Measurements from ENCODE around the gene COPS2.
A peak's percentile ranks its signal among the peaks of the same experiment; 100 is the strongest.
"Not testable (repeated sequence)": the region's sequence is repeated elsewhere in the genome, so short reads cannot be mapped to it uniquely, and the experiment has no call there.

Gene COPS2

DNA sequence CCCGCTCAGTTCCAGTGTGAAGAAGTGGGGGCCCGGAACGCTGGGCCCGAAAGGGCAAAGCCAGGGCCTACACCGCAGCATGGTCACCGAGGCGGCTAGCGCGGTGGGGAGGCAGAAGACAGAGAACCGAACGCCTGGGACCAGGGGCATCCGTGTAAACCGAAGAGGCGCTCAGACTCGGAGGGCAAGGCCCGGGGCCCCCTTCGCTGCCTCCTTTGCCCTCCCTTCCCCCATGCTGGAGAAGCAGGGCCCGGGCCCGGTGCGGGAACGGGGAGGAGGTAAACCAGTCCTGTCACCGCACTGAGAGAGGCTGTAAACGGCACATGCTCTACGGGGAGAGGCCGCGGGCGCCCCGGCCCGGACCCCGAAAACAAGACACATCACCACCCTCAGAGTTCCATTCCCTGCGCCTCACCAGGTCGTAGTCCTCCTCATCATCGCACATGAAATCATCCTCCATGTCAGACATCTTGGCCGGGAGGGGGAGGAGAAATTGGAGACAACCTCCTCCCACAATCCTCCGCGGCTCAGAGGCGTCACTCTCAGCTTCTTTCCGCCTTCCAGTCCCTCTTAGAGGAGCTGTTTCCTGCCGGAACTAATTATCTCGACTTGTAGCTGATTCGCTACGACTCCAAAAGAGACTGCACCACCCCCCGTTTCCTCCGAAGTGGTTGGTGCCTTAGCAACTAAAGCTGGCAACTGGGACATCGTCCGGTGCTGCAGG lies at the start of gene COPS2:
TSS of gene COPS2 (minus strand) at position 490 of the 724 bp plus-strand sequence. CDS start at position 469, 21 bp downstream.
- peak; percentile 76 for DNase-seq

DNA sequence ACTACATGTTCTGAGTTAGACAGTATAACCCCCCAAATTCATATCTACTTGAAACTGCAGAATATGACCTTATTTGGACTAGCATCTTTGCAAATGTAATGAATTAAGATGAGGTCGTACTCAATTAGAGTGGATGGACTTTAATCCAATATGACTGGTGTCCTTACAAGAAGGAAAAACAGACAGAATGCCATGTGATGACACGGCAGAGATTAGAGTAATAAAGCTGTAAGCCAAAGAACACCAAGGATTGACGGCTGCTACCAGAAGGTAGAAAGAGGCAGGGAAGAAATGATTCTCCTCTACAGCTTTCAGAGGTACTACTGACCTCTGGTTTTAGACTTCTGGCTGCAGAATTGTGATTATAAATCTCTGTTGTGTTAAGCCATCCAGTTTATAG lies 44.9 kb upstream of the COPS2 start:
- no peak for DNase-seq

DNA sequence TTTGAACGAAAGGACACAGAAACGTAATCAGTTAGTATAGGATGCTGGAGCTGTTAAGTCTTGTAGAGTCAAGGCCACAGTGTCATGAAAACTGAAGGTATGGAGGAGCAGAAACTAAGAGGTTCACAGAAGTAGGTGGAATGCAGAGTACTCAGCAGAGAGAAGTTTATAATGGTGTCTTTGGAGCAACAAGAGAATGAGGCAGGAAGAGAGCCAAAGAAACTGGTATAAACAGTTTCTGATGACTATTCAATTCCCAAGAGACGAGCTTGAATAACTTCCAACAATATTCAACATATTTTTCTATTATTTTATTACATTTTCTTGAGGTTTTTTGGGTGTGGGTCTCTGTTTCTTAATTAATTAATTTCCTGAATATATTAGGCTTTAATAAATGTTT lies 44.3 kb upstream of the COPS2 start:
- no peak for DNase-seq

DNA sequence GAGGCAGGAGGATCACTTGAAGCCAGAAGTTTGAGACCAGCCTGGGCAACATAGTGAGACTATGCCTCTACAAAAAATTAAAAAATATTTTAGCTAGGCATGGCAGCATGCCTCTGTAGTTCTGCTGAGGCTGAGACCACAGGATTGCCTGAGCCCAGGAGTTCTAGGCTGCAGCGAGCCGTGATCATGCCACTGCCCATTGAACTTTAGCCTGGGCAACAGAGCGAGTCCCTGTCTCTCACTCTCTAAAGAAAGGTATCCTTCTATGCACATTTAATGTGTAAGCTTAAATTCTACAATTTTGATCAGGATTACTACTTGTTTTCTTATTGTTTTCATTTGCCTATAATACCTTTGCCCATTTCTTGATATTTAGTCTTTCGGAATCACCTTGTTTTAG lies 41.5 kb upstream of the COPS2 start:
- DNase-seq = no peak

DNA sequence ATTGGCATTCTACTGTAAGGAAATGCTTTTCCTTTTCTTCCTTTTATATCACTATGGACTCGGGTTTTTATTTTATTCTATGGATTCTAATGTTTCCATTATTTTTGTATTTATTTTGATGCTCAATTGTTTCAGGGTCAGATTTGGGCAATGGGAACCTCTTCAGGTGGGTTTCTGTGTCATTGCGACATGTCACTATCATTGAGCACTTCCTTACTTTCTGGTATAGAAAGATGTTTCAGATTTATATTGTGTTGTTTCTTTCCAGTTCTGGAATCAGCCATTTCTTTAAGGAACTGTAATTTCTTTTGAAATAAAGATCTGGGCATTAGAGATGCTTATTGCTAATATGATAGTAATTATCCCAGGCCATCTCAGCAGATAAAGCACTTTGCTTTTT lies 36.5 kb upstream of the COPS2 start:
- no peak for DNase-seq

DNA sequence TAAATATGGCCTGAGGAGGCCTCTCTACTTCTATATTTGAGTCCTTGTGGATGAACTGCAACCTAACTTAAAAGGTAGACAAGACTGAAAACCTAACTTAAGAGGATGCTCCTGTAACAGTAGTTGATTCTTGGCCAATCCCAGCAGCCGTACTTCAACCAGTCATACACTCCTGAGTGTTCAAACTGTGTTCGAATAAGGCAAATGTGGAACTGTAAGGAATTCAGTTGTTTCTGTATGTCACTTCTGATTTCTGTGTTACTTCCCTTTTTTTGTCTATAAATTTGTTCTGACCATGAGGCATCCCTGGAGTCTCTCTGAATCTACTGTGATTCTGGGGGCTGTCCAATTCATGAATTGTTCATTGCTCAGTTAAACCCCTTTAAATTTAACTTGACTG lies 35.2 kb upstream of the COPS2 start:
- no peak for DNase-seq

DNA sequence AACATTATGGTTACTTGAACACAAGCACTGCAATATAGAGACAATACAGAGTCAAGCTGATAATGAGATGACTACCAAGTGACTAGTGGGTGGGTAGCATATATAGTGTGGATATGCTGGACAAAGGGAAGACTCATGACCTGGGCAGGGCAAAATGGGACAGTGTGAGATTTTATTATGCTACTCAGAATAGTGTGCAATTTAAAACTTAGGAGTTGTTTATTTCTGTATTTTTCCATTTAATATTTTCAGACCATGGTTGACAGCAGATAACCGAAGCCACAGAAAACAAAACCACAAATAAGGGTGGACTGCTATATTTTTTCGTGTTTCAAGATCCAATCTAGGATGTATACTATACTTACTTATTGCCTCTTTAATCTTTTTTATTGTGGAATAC lies 34.2 kb upstream of the COPS2 start:
- DNase-seq = no peak

DNA sequence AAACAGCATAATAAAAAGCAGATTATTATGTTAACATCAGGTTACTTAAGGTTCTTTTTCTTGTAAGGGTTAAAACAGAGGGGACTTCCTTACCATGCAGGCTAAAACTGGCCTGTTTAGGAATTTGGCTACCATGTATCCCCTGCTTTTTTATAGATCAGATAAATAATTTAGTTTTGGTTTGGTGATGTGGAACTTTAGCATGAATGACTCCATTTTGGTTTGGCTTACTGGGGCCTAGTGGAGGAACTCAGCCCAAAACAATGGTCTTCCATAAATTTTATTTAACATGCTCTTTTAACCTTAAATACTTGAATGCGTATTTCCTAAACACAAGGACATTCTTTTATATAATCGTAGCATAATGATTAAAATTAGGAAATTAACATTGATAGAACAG lies 33.5 kb upstream of the COPS2 start:
- DNase-seq = no peak

DNA sequence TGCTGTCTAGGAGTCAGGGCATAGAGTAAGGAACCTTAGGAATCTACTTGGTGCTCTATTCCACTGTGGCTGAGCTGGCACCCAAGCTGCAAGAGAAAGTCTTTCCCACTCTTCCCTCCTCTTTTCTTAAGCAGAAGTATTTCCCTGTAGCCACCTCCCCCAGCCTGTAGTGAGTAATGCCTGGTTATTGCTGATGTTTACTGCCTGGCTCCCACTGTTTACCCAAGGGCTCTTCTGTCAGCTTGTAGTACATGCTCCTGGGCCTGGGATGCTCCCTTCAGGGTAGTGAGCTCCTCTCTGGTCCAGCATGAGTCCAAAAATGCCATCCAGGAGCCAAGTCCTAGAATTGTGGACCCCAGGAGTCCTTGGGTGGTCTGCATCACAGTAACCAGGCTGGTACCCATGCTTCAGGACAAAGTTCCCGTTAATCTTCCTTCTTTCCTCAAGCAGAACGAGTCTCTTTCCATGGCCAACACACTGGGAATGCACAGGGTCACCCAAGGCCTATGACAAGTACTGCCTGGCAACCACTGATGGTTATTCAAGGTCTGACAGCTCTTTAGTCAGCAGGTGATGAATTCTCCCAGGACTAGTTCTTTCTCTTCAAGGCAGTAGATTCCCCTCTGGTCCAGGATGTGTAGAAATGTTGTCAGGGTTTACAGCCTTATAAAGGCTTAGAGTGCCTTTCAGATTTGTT lies 32.3 kb upstream of the COPS2 start:
- no peak for DNase-seq

DNA sequence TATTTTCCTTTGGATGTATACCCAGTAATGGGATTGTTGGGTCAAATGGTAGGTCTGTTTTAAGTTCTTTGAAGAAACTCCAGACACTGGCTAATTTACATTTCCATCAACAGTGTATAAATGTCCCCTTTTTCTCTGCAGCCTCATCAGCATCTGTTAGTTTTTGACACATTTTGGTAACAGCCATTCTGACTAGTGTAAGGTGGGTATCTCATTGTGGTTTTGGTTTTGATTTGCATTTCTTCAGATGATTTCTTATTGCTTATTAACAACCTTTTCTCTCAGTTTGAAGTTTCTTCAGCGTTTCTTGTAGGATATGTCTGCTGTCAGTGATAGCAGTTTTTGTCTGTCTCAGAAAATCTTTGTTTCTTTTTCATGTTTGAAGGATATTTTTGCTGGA lies 30.1 kb upstream of the COPS2 start:
- DNase-seq = no peak

DNA sequence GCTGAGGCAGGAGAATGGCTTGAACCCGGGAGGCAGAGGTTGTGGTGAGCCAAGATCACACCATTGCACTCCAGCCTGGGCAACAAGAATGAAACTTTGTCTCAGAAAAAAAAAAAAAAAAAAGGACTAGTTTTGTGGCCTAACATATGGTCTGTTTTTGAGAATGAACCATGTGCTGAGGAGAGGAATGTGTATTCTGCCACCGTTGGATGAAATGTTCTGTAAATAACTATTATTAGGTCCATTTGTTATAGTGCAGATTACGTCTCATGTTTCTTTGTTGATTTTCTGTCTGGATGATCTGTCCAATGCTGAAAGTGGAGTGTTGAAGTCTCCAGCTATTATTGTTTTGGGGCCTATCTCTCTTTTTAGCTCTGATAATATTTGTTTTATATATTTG lies 28.3 kb upstream of the COPS2 start:
- DNase-seq = not testable (repeated sequence)

GRCh38 chr15:49182128-49182527 lies 26.7 kb upstream of the COPS2 start:
- DNase-seq = no peak

DNA sequence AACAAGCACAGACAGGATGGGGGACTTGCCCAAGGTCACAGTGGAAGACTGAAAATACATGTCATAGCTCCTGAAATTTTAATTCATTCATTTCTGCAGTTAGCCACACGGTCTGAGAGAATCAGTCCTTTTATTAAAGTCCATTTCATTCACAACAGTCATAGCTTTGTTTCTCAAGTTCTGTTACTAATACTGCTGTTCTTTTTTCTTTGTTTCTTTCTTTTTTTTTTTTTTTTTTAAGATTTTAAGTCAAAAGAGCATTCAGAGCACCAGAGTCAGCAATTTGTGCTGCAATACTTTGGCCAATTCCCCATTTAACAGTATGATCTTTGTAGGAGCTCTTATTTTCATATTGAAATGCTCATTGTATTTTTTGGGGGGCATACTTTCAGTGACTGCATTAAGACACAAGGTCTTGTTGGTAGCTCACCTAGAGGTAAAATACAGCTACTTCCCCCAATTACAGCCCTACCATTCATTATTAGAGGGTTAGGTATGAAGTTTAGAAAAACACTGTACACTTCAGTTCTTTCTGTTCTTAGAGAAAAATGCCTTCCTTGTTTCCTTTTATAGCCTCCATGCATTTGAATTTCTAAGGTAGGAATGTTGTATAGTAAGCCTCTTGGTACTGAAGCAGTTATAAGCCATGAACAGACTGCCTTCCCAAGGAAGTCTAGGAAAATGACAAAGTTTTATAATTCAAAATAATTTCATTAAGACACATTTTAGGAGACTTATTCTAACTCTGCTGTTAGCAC lies 24.2 kb upstream of the COPS2 start:
- no peak for DNase-seq

DNA sequence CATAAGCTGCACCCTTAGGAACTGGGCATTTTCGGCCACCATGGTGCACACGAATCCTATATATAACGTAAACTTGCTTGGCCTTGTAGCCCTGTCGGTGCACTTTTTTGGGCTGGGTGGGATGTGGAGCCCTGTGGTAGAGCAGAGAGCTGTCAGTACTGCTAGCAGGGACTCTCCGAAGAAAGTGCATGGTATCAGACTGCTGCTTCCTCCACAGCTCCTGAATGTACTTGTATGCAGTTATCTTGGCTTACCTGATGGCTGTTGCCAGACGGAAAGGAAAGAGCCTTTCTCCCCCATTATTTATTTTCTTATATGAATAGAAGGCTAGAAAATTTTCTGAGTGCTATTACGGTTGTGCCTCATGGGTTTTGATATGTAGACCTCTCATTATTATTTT lies 23.1 kb upstream of the COPS2 start:
- DNase-seq = no peak

GRCh38 chr15:49175582-49176397 lies 20.4 kb upstream of the COPS2 start:
- DNase-seq = not testable (repeated sequence)

DNA sequence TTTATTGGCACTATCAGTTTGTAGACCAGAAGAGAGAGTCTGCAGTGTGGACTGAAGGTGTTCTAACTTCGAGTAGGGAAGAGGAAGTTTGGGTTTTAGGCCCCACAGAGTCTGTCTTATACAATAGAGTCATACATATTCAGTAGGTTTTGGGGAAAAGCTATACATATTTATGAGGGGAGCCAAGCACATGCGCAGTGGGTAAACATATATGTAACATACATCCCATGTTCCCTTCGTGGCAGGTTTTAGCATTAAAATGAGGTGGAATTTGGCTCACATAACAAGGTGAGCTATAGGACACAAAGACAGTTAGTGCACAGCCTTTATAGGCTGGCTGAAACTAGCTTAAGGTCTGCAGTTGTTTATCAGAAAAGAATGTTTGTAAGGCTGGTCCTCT lies 19.5 kb upstream of the COPS2 start:
- no peak for DNase-seq

DNA sequence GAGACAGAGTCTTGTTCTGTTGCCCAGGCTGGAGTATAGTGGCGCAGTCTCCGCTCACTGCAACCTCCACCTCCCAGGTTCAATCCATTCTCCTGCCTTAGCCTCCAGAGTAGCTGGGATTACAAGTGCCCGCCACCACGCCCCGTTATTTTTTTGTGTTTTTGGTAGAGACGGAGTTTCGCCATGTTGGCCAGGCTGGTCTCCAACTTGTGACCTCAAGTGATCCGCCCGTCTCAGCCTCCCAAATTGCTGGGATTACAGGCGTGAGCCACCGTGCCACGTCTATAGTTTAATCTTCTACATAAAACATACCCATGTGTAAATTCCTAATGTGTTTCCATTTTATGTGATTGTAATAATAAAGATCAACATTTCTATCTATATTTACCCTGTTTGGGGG lies 16.4 kb upstream of the COPS2 start:
- DNase-seq = no peak

DNA sequence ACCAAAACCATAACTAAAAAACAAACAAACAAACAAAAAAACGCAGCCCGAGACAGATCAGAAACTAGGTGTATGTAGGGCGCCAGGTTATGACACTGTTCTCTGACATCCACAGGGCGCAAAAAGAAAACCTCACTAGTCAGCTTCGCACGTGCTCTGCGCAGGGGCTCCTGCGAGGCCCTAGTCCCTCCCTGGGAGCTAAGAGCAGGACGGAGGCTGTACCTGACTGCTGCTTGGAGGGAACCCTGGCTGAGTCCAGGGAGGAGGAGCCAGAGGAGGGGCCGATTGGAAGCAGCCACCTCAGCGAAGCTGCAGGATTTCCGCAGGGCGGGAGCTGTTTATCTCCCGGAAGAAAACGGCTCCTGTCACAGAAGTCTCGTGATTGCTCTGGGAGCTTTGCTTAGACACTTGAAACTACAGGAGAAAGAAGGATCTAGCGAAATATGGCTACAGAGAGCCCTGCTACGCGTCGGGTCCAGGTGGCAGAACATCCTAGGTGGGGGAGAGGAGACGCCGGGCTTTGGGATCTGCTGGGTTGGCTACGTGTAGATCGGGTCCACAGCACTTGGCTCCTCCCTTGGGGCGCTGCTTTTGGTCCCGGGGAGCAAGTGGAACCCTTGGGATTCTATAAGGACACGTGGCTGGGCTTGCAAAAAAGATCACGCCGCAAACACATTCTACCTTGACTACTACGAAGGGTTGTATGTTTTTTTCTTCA lies 14.6 kb upstream of the COPS2 start, which contains the start of gene GALK2:
TSS of gene GALK2 (plus strand) at position 368 of the 718 bp plus-strand sequence. CDS start at position 444, 76 bp downstream.
- peak; percentile 56 for DNase-seq

- no peak for DNase-seq
Observed at GRCh38 chr15:49168016-49168415, 12.6 kb upstream of the COPS2 start.

DNA sequence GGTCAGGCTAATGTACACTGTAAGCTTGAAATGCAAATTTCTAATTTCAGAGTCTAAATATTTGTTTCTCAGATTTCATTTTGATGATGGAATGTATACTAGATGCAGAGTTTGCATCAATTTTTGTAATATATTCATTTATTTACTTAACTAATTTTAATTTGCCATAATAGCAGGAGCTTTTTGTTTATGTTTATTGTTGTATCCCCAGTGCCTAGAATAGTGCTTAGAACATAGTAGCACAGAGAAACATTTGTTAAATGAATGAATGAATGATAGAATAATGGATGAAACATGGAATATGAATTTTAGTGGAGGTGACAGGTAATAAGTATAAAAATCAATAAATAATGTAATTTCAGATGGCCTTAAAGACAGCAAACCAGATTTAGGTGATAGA lies 9.5 kb upstream of the COPS2 start:
- DNase-seq = no peak

GRCh38 chr15:49163678-49164077 lies 8.3 kb upstream of the COPS2 start:
- DNase-seq = no peak
